K562 (cell line): Measurements from ENCODE around the gene TBC1D10A. TPM values are rescaled to one million over a fixed set of nuclear protein-coding genes. Genes with fewer than 3 reads are reported as not detected.

Experiments
- ATAC-seq: fragments of 200-7000 bp; cut with Tn5 transposase; 3 replicates; pipeline ENCODE4 v1.9.1; 2020; ENCODE audit warnings: moderate library complexity
- BruUV-seq: library from RNA; stranded (reverse); fragments of 400-500 nt; replicated peaks from 2 replicates; lab custom pipeline; 2021; lab: Mats Ljungman, UMichigan
- CTCF ChIA-PET: fragments of 300-600 bp; formaldehyde crosslinking; extraction: SDS; loops from one replicate; lab custom pipeline; 2021; ENCODE audit warnings: low intra/inter-chr PET ratio; lab: Yijun Ruan, JAX
- POLR2A ChIA-PET: fragments of 300-600, 350-650 bp; sonication (Branson Sonifier 250); formaldehyde crosslinking; extraction: SDS; loops from one replicate; lab custom pipeline; 2021; ENCODE audit warnings: antibody characterized with exemption, inconsistent platforms; lab: Yijun Ruan, JAX
- DNase-seq, 4 experiments: peaks; one replicate each; pipeline versions ENCODE4 v3.0.0 to v3.0.0-alpha.2; 2011 to 2018; ENCODE audit warnings: low spot score in 3 of 4, mixed read lengths in 3 of 4; ENCODE audit errors: extremely low read depth in 1 of 4
- FAIRE-seq: peaks from 2 replicates; lab custom pipeline; 2011; peaks lifted over from hg19 to GRCh38; lab: Jason Lieb, UNC
- H2AFZ ChIP-seq: 2 replicates; pipeline ENCODE4 v1.6.0; 2011; ENCODE audit warnings: low read depth, low read length, control low read depth, inconsistent platforms
- H3K27ac ChIP-seq: fragments of 200-600 bp; 3 replicates; pipeline ENCODE4 v1.8.0; 2011; ENCODE audit warnings: low read depth, mild to moderate bottlenecking, control low read depth, inconsistent platforms, low read length, moderate library complexity, mixed read lengths; ENCODE audit errors: extremely low read depth
- H3K27me3 ChIP-seq, 2 experiments: fragments of 300-600 bp in 1 of 2; 2 replicates in 1 of 2; 3 replicates in 1 of 2; pipeline versions ENCODE4 v1.6.0 to v1.8.0; 2011; ENCODE audit warnings: inconsistent platforms in 2 of 2, low read length in 2 of 2, mild to moderate bottlenecking in 1 of 2, mixed read lengths in 1 of 2, moderate library complexity in 1 of 2; ENCODE audit not compliant: control insufficient read depth in 2 of 2, insufficient read depth in 2 of 2
- H3K36me3 ChIP-seq: fragments of 300-600 bp; 3 replicates; pipeline ENCODE4 v1.8.0; 2011; ENCODE audit warnings: mild to moderate bottlenecking, low read length, inconsistent platforms; ENCODE audit not compliant: control insufficient read depth, insufficient read depth
- H3K4me1 ChIP-seq, 2 experiments: fragments of 200-600 bp in 1 of 2; replicated peaks in 1 of 2; 2 replicates in 1 of 2; 3 replicates in 1 of 2; pipeline versions ENCODE4 v1.5.1 to v1.8.0; 2011; ENCODE audit warnings: inconsistent platforms in 2 of 2, low read length in 2 of 2, mild to moderate bottlenecking in 1 of 2, mixed read lengths in 1 of 2, moderate library complexity in 1 of 2; ENCODE audit not compliant: control insufficient read depth in 2 of 2, insufficient read depth in 2 of 2
- H3K4me2 ChIP-seq: 2 replicates; pipeline ENCODE4 v1.6.1; 2011; ENCODE audit warnings: low read length, control low read depth, inconsistent platforms, mixed read lengths; ENCODE audit not compliant: insufficient read depth
- H3K4me3 ChIP-seq: fragments of 200-600 bp; sonication (generic), shearing (Covaris generic); 2 replicates; pipeline ENCODE4 v1.5.1; 2016; ENCODE audit warnings: control low read depth, inconsistent platforms
- H3K79me2 ChIP-seq: fragments of 200-600 bp; 3 replicates; pipeline ENCODE4 v1.8.0; 2011; ENCODE audit warnings: low read length, inconsistent platforms; ENCODE audit not compliant: control insufficient read depth, insufficient read depth
- H3K9ac ChIP-seq, 2 experiments: 2 replicates each; pipeline versions ENCODE4 v1.6.0 to v1.6.1; 2011; ENCODE audit warnings: low read depth in 2 of 2, low read length in 2 of 2, control low read depth in 1 of 2, inconsistent platforms in 1 of 2, mild to moderate bottlenecking in 1 of 2, mixed read lengths in 1 of 2; ENCODE audit not compliant: insufficient read depth in 1 of 2
- H3K9me1 ChIP-seq: one replicate; pipeline ENCODE4 v1.6.0; 2011; ENCODE audit warnings: inconsistent platforms, mild to moderate bottlenecking, low read length, moderate library complexity; ENCODE audit not compliant: control insufficient read depth, insufficient read depth
- H3K9me3 ChIP-seq: replicated peaks from 2 replicates; pipeline ENCODE4 v1.5.1; 2011; ENCODE audit warnings: low read depth, low read length, inconsistent platforms; ENCODE audit not compliant: control insufficient read depth, insufficient read depth
- H4K20me1 ChIP-seq: replicated peaks from 2 replicates; pipeline ENCODE4 v1.6.1; 2011; ENCODE audit warnings: low read length, inconsistent platforms, mixed read lengths; ENCODE audit not compliant: control insufficient read depth, insufficient read depth
- FOXA3 ChIP-seq, 2 experiments: fragments of 450-650 bp in 1 of 2; sonication (generic) in 1 of 2; formaldehyde crosslinking; IDR thresholded peaks in 1 of 2; conservative IDR thresholded peaks in 1 of 2; 2 replicates each; pipeline versions ENCODE4 v1.4.0 to v1.8.0; 2020 to 2022; ENCODE audit warnings: mild to moderate bottlenecking in 2 of 2, missing genetic modification reagents in 1 of 2
- NBN ChIP-seq: fragments of 450-650 bp; IDR thresholded peaks from 2 replicates; pipeline ENCODE4 v1.6.1; 2016; ENCODE audit warnings: low read depth, mild to moderate bottlenecking
- TAL1 ChIP-seq: fragments of 450-650 bp; IDR thresholded peaks from 2 replicates; pipeline ENCODE4 v1.6.1; 2016; ENCODE audit warnings: mild to moderate bottlenecking
- ZBTB12 ChIP-seq: fragments of 250-450 bp; sonication (Bioruptor Pico); IDR thresholded peaks from 2 replicates; pipeline ENCODE4 v1.4.0; 2020
- ZBTB40 ChIP-seq, 2 experiments: fragments of 450-650 bp in 1 of 2; sonication (generic) in 1 of 2; formaldehyde crosslinking in 1 of 2; IDR thresholded peaks; 2 replicates each; pipeline versions ENCODE4 v1.7.1 to v1.9.0; 2016 to 2022; ENCODE audit warnings: inconsistent platforms in 1 of 2, mild to moderate bottlenecking in 1 of 2, missing genetic modification reagents in 1 of 2
- WGBS: fragments of 100-300 bp; shearing (Covaris generic); methylation state at CpG from one replicate; pipeline ENCODE4 v1.1.6; 2016; ENCODE audit warnings: low coverage, mixed read lengths; ENCODE audit not compliant: insufficient coverage; ENCODE audit errors: missing lambda C conversion rate; 5-methylcytosine and 5-hydroxymethylcytosine counted together
- in situ Hi-C: fragments of 300-500 bp; cut with MboI; formaldehyde crosslinking; loops from 4 replicates; pipeline ENCODE4 v1.15.0; 2018; ENCODE audit warnings: inconsistent platforms, mixed read lengths
- intact Hi-C: fragments of 100-400 bp; cut with micrococcal nuclease; formaldehyde crosslinking; loops from 2 replicates; pipeline ENCODE4 v1.14.2; 2022
- polyA plus RNA-seq, 8 experiments: library from polyadenylated mRNA; depleted of rRNA in 4 of 8; stranded (reverse) in 5 of 8; unstranded in 3 of 8; fragments of >200 nt; fragmentation: Nextera tagmentation in 2 of 8; fragmentation: Illumina TruSeq in 1 of 8; extraction: Ambion mirVana in 2 of 8; extraction: Trizol in 1 of 8; gene quantifications; 2 replicates each; pipeline versions ENCODE4 v1.2.1 to v1.2.3, GENCODE V29; 2011 to 2014; ENCODE audit warnings: inconsistent platforms in 1 of 8, missing spikeins in 1 of 8
- total RNA-seq, 7 experiments: library from RNA; depleted of rRNA in 6 of 7; stranded (reverse); fragments of >200 nt in 6 of 7; fragmentation: Illumina TruSeq in 2 of 7; extraction: Trizol in 2 of 7; gene quantifications; 2 replicates each; pipeline versions ENCODE4 v1.2.1 to v1.2.3, GENCODE V29; 2011 to 2021; ENCODE audit warnings: low replicate concordance in 1 of 7
- TF ChIP-seq, protein P1 (sequence below): sonication (generic); formaldehyde crosslinking; IDR thresholded peaks from 2 replicates; pipeline ENCODE4 v1.4.0; 2020; ENCODE audit warnings: mild to moderate bottlenecking, missing genetic modification reagents

TBC1D10A gene
- total and polyA plus RNA-seq, 9 of the 15 experiments (the other 6 are each of a cell fraction or from before 2014, with no cell fraction given) = 0.13 to 10.4 (median 4.6) TPM

- H3K4me1 ChIP-seq = peaks cover 24 to 28% of the 10 kb centered on the region in 2 experiments; a peak in 4 of 5 replicates
- intact Hi-C loops (no loop called here), in situ Hi-C loops (no loop called here)
- ATAC-seq (no peak), DNase-seq (no peak), FAIRE-seq (no peak)
- no peak overlapping the region for H3K4me3 ChIP-seq
- no peaks in the 10 kb centered on the region for H3K9me3 ChIP-seq
- no peak overlapping the region for H2AFZ ChIP-seq
- ChIA-PET POLR2A (interaction anchor here (0.6 to 1.1 kb wide), 3 partner anchors 11 to 56 kb away, joined by 3 to 4 read pairs (median 3); no protein-coding TSS in a partner anchor), CTCF (no interaction called here)
- H3K27ac ChIP-seq = no peak overlapping the region
- H3K9me1 ChIP-seq = no peaks in the 10 kb centered on the region
- H3K36me3 ChIP-seq = peaks cover 7% of the 10 kb centered on the region; the same call in 2 of the 3 replicates
- WGBS = 68% methylated on average over 8 of the region's 8 CpGs
- no TSS peak for BruUV-seq
- H3K27me3 ChIP-seq = no peaks in the 10 kb centered on the region
- peaks cover 11% of the 10 kb centered on the region for H3K79me2 ChIP-seq
- H3K4me2 ChIP-seq = no peak overlapping the region
- no peaks in the 10 kb centered on the region for H4K20me1 ChIP-seq
- no peak overlapping the region for H3K9ac ChIP-seq
- no peak for TF ChIP-seq TAL1
- no peak for TF ChIP-seq ZBTB12 (CRISPR knock-in tag)
- no peak for TF ChIP-seq ZBTB40 (IDR thresholded peaks at IDR 0.05)
- no peak for TF ChIP-seq ZBTB40 (CRISPR knock-in tag; IDR thresholded peaks at IDR 0.05)
- TF ChIP-seq, protein P1, sequence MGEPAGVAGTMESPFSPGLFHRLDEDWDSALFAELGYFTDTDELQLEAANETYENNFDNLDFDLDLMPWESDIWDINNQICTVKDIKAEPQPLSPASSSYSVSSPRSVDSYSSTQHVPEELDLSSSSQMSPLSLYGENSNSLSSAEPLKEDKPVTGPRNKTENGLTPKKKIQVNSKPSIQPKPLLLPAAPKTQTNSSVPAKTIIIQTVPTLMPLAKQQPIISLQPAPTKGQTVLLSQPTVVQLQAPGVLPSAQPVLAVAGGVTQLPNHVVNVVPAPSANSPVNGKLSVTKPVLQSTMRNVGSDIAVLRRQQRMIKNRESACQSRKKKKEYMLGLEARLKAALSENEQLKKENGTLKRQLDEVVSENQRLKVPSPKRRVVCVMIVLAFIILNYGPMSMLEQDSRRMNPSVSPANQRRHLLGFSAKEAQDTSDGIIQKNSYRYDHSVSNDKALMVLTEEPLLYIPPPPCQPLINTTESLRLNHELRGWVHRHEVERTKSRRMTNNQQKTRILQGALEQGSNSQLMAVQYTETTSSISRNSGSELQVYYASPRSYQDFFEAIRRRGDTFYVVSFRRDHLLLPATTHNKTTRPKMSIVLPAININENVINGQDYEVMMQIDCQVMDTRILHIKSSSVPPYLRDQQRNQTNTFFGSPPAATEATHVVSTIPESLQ (CRISPR knock-in tag) = no peak
- TF ChIP-seq FOXA3 (CRISPR knock-in tag; conservative IDR thresholded peaks at IDR 0.05 in 1 of 2, IDR thresholded peaks at IDR 0.05 in 1 of 2) = no peak
- TF ChIP-seq NBN = no peak
Measured at GRCh38 chr22:30324014-30324730, 2.6 kb downstream of the TBC1D10A start.
